Caco-2 (cell line): Measurements from ENCODE around the gene DDX54. TPM values are rescaled to one million over a fixed set of nuclear protein-coding genes. Genes with fewer than 3 reads are reported as not detected.

ENCODE experiments used
- BruUV-seq: library from RNA; stranded (reverse); fragments of 400-500 nt; replicated peaks from 2 replicates; lab custom pipeline; 2021; lab: Mats Ljungman, UMichigan
- CTCF ChIA-PET: fragments of 300-600 bp; sonication (Branson Sonifier 250); formaldehyde crosslinking; loops from one replicate; lab custom pipeline; 2022; ENCODE audit warnings: antibody characterized with exemption; lab: Charles Lee
- POLR2A ChIA-PET: fragments of 300-600 bp; sonication (Branson Sonifier 250); formaldehyde crosslinking; loops from one replicate; lab custom pipeline; 2022; ENCODE audit warnings: antibody characterized with exemption; lab: Charles Lee
- DNase-seq, 2 experiments: peaks; one replicate each; pipeline versions ENCODE4 v3.0.0 to v3.0.0-alpha.2; 2020 to 2022
- H3K27me3 ChIP-seq: replicated peaks from 2 replicates; pipeline ENCODE4 v1.6.0; 2011; ENCODE audit warnings: low read length; ENCODE audit not compliant: control insufficient read depth, insufficient read depth
- H3K36me3 ChIP-seq: 2 replicates; pipeline ENCODE4 v1.5.1; 2011; ENCODE audit warnings: low read length; ENCODE audit not compliant: control insufficient read depth, insufficient read depth
- H3K4me1 ChIP-seq: fragments of 250-450 bp; sonication (Bioruptor Pico); 2 replicates; pipeline ENCODE4 v1.5.1; 2020; ENCODE audit warnings: mild to moderate bottlenecking
- H3K4me3 ChIP-seq: 2 replicates; pipeline ENCODE4 v1.5.1; 2011; ENCODE audit warnings: low read depth, mild to moderate bottlenecking, control low read depth, low read length
- H3K9me3 ChIP-seq: fragments of 250-450 bp; sonication (Bioruptor Pico); 2 replicates; pipeline ENCODE4 v1.5.1; 2020; ENCODE audit warnings: mild to moderate bottlenecking, moderate library complexity
- H3K27ac Mint-ChIP-seq: one replicate; pipeline ENCODE4 v1.8.0; 2022; ENCODE audit warnings: mixed read lengths; ENCODE audit not compliant: unreplicated experiment
- H3K27me3 Mint-ChIP-seq: one replicate; pipeline ENCODE4 v1.8.0; 2022; ENCODE audit warnings: mixed read lengths; ENCODE audit not compliant: insufficient read depth, unreplicated experiment
- H3K36me3 Mint-ChIP-seq: one replicate; pipeline ENCODE4 v1.8.0; 2022; ENCODE audit warnings: mild to moderate bottlenecking, mixed read lengths; ENCODE audit not compliant: insufficient read depth, unreplicated experiment
- H3K4me1 Mint-ChIP-seq: one replicate; pipeline ENCODE4 v1.8.0; 2022; ENCODE audit warnings: low read depth, mixed read lengths; ENCODE audit not compliant: unreplicated experiment
- H3K4me3 Mint-ChIP-seq: one replicate; pipeline ENCODE4 v1.8.0; 2022; ENCODE audit warnings: mild to moderate bottlenecking, moderate library complexity, mixed read lengths; ENCODE audit not compliant: unreplicated experiment
- H3K9me3 Mint-ChIP-seq: one replicate; pipeline ENCODE4 v1.8.0; 2022; ENCODE audit warnings: mixed read lengths; ENCODE audit not compliant: unreplicated experiment
- CTCF ChIP-seq, 2 experiments: fragments of 200-600 bp in 1 of 2; IDR thresholded peaks; 1 replicate in 1 of 2; 2 replicates in 1 of 2; pipeline versions ENCODE4 v1.5.1 to v1.8.0; 2011 to 2022; ENCODE audit warnings: antibody characterized with exemption in 1 of 2, control low read depth in 1 of 2, inconsistent platforms in 1 of 2, low read depth in 1 of 2, low read length in 1 of 2, mild to moderate bottlenecking in 1 of 2, moderate library complexity in 1 of 2; ENCODE audit not compliant: insufficient read depth in 1 of 2, severe bottlenecking in 1 of 2, unreplicated experiment in 1 of 2
- intact Hi-C: fragments of 100-400 bp; cut with micrococcal nuclease; formaldehyde crosslinking; loops from one replicate; pipeline ENCODE4 v1.10.0; 2022; ENCODE audit not compliant: unreplicated experiment
- total RNA-seq: library from RNA; stranded (reverse); gene quantifications from 2 replicates; pipeline ENCODE4 v1.2.3, GENCODE V29; 2022

The DDX54 gene
- total RNA-seq, 1 experiment from 2014 or later = 110 TPM

GRCh38 chr12:113179023-113179422 lies 6.3 kb downstream of the DDX54 start:
- H3K27ac Mint-ChIP-seq = no peak overlapping the region
- Histone ChIP-seq H3K4me1 (no peaks in the 10 kb centered on the region), H3K9me3 (no peaks in the 10 kb centered on the region), H3K36me3 (peaks cover 3% of the 10 kb centered on the region), H3K27me3 (no peaks in the 10 kb centered on the region), H3K4me3 (no peak overlapping the region)
- H3K4me3 Mint-ChIP-seq = no peak overlapping the region
- no peaks in the 10 kb centered on the region for H3K4me1 Mint-ChIP-seq
- BruUV-seq = no TSS peak
- intact Hi-C loops = no loop called here
- H3K9me3 Mint-ChIP-seq = no peaks in the 10 kb centered on the region
- no peaks in the 10 kb centered on the region for H3K27me3 Mint-ChIP-seq
- H3K36me3 Mint-ChIP-seq = peaks cover 69% of the 10 kb centered on the region
- ChIA-PET CTCF (no interaction called here), POLR2A (no interaction called here)
- TF ChIP-seq CTCF (IDR thresholded peaks at IDR 0.05; ENCODE audit: insufficient read depth in 1 of 2, low read depth in 1 of 2, low read length in 1 of 2, severe bottlenecking in 1 of 2, unreplicated experiment in 1 of 2) = no peak
- DNase-seq = no peak

- peaks cover 8% of the 10 kb centered on the region for H3K36me3 ChIP-seq
- Mint-ChIP-seq H3K27me3 (no peaks in the 10 kb centered on the region), H3K4me1 (no peaks in the 10 kb centered on the region), H3K27ac (peak overlapping the region; percentile 48), H3K4me3 (no peak overlapping the region), H3K36me3 (peaks cover 84% of the 10 kb centered on the region), H3K9me3 (no peaks in the 10 kb centered on the region)
- H3K4me3 ChIP-seq = no peak overlapping the region
- POLR2A ChIA-PET = no interaction called here
- peak; percentile 91 to 96 for TF ChIP-seq CTCF (IDR thresholded peaks at IDR 0.05; ENCODE audit: insufficient read depth in 1 of 2, low read depth in 1 of 2, low read length in 1 of 2, severe bottlenecking in 1 of 2, unreplicated experiment in 1 of 2)
- H3K27me3 ChIP-seq = no peaks in the 10 kb centered on the region
- no TSS peak for BruUV-seq
- CTCF ChIA-PET = interaction anchor here (0.6 to 1.2 kb wide), 7 partner anchors 10 to 182 kb away, joined by 3 to 15 read pairs (median 3); partner anchors contain the start of genes DDX54, RITA1 and SLC8B1
- peak; percentile 74 to 83 for DNase-seq
- H3K4me1 ChIP-seq = no peaks in the 10 kb centered on the region
- no peaks in the 10 kb centered on the region for H3K9me3 ChIP-seq
- intact Hi-C loops = loop anchor here (1.0 kb wide), 1 partner anchor 126 kb away; no protein-coding TSS in a partner anchor
These were observed 10.6 kb downstream of the DDX54 start for GRCh38 chr12:113174461-113175384.

- BruUV-seq = no TSS peak
- H3K4me1 ChIP-seq = no peaks in the 10 kb centered on the region
- peaks cover 5% of the 10 kb centered on the region for H3K36me3 ChIP-seq
- H3K27ac Mint-ChIP-seq = no peak overlapping the region
- DNase-seq = no peak
- no peaks in the 10 kb centered on the region for H3K9me3 ChIP-seq
- POLR2A ChIA-PET = no interaction called here
- CTCF ChIA-PET = no interaction called here
- H3K4me1 Mint-ChIP-seq = no peaks in the 10 kb centered on the region
- no peak overlapping the region for H3K4me3 Mint-ChIP-seq
- H3K9me3 Mint-ChIP-seq = no peaks in the 10 kb centered on the region
- no peak overlapping the region for H3K4me3 ChIP-seq
- intact Hi-C loops = no loop called here
- peaks cover 84% of the 10 kb centered on the region for H3K36me3 Mint-ChIP-seq
- no peaks in the 10 kb centered on the region for H3K27me3 ChIP-seq
- H3K27me3 Mint-ChIP-seq = no peaks in the 10 kb centered on the region
- no peak for TF ChIP-seq CTCF (IDR thresholded peaks at IDR 0.05; ENCODE audit: insufficient read depth in 1 of 2, low read depth in 1 of 2, low read length in 1 of 2, severe bottlenecking in 1 of 2, unreplicated experiment in 1 of 2)
These were observed 12.1 kb downstream of the DDX54 start for GRCh38 chr12:113173081-113173698.
